ENCODE data around the gene PABPN1. TPM values are rescaled to one million over a fixed set of nuclear protein-coding genes. Genes with fewer than 3 reads are reported as not detected.

Gene PABPN1
- total and polyA plus RNA-seq, 2 of the 13 experiments (the other 11 are each of a cell fraction or from before 2014, with no cell fraction given), result 233 to 524 TPM

- TF ChIP-seq ZNF639 (CRISPR knock-in tag; conservative IDR thresholded peaks at IDR 0.05) (peak; percentile 99), SRY (CRISPR knock-in tag; IDR thresholded peaks at IDR 0.05) (no peak), FOSL2 (CRISPR knock-in tag; IDR thresholded peaks at IDR 0.05) (peak; percentile 70), PRDM10 (CRISPR knock-in tag; IDR thresholded peaks at IDR 0.05; ENCODE audit: low read depth) (peak; percentile 68), ZMAT3 (CRISPR knock-in tag; conservative IDR thresholded peaks at IDR 0.05) (no peak; the same call in 1 of the 2 replicates), TBX3 (IDR thresholded peaks at IDR 0.05; ENCODE audit: borderline replicate concordance) (peak; percentile 64; the same call in 1 of the 2 replicates), NRL (CRISPR knock-in tag; IDR thresholded peaks at IDR 0.05; ENCODE audit: borderline replicate concordance) (no peak; the same call in 1 of the 2 replicates), PAWR (CRISPR knock-in tag; IDR thresholded peaks at IDR 0.05; ENCODE audit: borderline replicate concordance) (no peak), SP4 (CRISPR knock-in tag; IDR thresholded peaks at IDR 0.05) (no peak), TOPORS (CRISPR knock-in tag; IDR thresholded peaks at IDR 0.05) (peak; percentile 99), ELK4 (CRISPR knock-in tag; IDR thresholded peaks at IDR 0.05; ENCODE audit: borderline replicate concordance) (peak; percentile 47; the same call in 1 of the 2 replicates), TFDP1 (CRISPR knock-in tag; IDR thresholded peaks at IDR 0.05; ENCODE audit: borderline replicate concordance) (peak; percentile 94)
- TF ChIP-seq, protein P1, sequence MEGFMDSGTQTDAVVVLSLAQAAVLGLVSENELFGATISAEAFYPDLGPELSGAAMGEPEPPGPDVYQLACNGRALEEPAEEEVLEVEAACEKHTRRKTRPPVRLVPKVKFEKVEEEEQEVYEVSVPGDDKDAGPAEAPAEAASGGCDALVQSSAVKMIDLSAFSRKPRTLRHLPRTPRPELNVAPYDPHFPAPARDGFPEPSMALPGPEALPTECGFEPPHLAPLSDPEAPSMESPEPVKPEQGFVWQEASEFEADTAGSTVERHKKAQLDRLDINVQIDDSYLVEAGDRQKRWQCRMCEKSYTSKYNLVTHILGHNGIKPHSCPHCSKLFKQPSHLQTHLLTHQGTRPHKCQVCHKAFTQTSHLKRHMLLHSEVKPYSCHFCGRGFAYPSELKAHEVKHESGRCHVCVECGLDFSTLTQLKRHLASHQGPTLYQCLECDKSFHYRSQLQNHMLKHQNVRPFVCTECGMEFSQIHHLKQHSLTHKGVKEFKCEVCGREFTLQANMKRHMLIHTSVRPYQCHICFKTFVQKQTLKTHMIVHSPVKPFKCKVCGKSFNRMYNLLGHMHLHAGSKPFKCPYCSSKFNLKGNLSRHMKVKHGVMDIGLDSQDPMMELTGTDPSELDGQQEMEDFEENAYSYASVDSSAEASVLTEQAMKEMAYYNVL (CRISPR knock-in tag; IDR thresholded peaks at IDR 0.05; ENCODE audit: borderline replicate concordance), result peak; percentile 25; the same call in 1 of the 2 replicates
- TF ChIP-seq, protein P2, sequence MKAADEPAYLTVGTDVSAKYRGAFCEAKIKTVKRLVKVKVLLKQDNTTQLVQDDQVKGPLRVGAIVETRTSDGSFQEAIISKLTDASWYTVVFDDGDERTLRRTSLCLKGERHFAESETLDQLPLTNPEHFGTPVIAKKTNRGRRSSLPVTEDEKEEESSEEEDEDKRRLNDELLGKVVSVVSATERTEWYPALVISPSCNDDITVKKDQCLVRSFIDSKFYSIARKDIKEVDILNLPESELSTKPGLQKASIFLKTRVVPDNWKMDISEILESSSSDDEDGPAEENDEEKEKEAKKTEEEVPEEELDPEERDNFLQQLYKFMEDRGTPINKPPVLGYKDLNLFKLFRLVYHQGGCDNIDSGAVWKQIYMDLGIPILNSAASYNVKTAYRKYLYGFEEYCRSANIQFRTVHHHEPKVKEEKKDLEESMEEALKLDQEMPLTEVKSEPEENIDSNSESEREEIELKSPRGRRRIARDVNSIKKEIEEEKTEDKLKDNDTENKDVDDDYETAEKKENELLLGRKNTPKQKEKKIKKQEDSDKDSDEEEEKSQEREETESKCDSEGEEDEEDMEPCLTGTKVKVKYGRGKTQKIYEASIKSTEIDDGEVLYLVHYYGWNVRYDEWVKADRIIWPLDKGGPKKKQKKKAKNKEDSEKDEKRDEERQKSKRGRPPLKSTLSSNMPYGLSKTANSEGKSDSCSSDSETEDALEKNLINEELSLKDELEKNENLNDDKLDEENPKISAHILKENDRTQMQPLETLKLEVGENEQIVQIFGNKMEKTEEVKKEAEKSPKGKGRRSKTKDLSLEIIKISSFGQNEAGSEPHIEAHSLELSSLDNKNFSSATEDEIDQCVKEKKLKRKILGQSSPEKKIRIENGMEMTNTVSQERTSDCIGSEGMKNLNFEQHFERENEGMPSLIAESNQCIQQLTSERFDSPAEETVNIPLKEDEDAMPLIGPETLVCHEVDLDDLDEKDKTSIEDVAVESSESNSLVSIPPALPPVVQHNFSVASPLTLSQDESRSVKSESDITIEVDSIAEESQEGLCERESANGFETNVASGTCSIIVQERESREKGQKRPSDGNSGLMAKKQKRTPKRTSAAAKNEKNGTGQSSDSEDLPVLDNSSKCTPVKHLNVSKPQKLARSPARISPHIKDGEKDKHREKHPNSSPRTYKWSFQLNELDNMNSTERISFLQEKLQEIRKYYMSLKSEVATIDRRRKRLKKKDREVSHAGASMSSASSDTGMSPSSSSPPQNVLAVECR (CRISPR knock-in tag; IDR thresholded peaks at IDR 0.05; ENCODE audit: borderline replicate concordance), result no peak
Observed at GRCh38 chr14:23301288-23301968, 19.8 kb upstream of the PABPN1 start (continued).
